Caki2 (cell line): Measurements from ENCODE around the gene IFT122. TPM values are rescaled to one million over a fixed set of nuclear protein-coding genes. Genes with fewer than 3 reads are reported as not detected.
A peak's percentile ranks its signal among the peaks of the same experiment; 100 is the strongest.
"Not testable (repeated sequence)": the region's sequence is repeated elsewhere in the genome, so short reads cannot be mapped to it uniquely, and the experiment has no call there.

Experiments used
- DNase-seq: peaks from one replicate; pipeline ENCODE4 v3.0.0-alpha.2; 2015; ENCODE audit warnings: low read depth
- in situ Hi-C: cut with HindIII; loops from 2 replicates; pipeline ENCODE4 v1.10.0; 2016; ENCODE audit warnings: low sequenced_read_pairs, low pct_unique_long_range_greater_than_20kb, mixed read lengths
- total RNA-seq: library from RNA; depleted of rRNA; stranded (reverse); fragments of >200 nt; shearing (Covaris generic); gene quantifications from 2 replicates; pipeline ENCODE4 v1.2.3, GENCODE V29; 2014; ENCODE audit warnings: low replicate concordance; rRNA removed

The IFT122 gene
- total RNA-seq = 23.4 and 24.8 TPM in 2 replicates

GRCh38 chr3:129439817-129440617, at the start of gene IFT122, which contains the start of gene MBD4:
TSS of gene IFT122 (plus strand) at chr3:129440224. CDS start at chr3:129440331, 107 bp downstream.
TSS of gene MBD4 (minus strand) at chr3:129439948. CDS start at chr3:129439833, 115 bp downstream.
- DNase-seq = peak; percentile 98
- in situ Hi-C loops = no loop called here

DNA sequence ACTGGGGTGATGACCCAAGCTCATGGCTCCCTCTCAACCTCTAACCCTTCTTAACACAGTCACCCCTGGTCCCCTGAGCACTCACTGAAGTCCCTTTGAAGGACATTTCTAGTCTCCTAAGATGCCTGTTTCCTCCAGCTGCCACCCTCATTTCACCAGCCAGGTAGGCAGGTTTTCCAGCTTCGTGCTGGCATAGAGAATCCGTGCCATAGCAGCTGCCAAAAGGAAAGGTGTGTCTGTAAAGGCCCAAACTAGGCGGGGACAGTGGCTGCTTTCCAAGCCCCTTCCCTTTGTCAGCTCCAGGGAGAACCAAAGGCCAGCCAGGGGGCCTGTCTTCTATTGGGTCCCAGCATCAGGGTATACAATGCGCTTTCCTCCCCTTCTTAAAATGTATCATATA, 48.4 kb upstream of the IFT122 start:
- in situ Hi-C loops, DNase-seq: not testable (repeated sequence)

DNA sequence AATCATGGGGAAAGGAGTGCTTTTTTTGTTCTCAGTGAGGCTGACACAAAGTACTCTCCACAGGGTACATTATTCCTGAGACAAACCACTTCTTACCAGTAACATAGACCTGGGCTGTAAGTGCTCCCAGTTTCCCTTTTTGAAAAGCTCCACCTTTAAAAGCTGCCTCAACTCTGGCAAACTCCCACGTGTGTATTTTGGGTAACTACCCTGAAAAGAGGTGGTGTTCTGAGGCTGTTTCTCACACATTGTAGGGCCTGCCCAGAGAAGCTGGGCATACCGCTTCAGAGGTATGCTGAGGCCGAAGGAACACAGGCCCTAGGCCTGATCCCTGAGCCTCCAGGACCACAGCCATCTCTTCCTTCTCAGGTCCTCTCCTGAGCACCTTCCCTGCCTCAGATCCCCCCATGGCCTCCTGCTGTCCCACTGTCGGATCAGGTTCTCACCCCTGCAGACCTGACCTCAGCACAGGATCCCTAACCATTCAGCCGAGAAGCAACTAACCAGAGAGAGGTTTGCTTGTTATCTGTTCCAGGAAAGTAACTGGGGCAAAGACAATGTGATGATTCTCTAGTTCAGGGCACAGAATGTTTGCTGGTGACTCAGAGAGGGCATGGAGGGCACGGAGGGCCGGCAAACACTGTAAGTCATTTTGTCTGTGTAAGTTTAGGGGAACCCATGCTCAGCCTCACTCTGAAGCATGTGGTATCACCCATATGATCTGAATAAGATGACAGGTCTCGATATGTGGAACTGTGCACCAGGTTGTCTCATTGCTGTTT, 47.7 kb upstream of the IFT122 start:
- DNase-seq = peak; percentile 43
- in situ Hi-C loops = not testable (repeated sequence)

- DNase-seq = no peak
- in situ Hi-C loops = no loop called here
Measured at GRCh38 chr3:129393271-129393670, 46.8 kb upstream of the IFT122 start.

DNA sequence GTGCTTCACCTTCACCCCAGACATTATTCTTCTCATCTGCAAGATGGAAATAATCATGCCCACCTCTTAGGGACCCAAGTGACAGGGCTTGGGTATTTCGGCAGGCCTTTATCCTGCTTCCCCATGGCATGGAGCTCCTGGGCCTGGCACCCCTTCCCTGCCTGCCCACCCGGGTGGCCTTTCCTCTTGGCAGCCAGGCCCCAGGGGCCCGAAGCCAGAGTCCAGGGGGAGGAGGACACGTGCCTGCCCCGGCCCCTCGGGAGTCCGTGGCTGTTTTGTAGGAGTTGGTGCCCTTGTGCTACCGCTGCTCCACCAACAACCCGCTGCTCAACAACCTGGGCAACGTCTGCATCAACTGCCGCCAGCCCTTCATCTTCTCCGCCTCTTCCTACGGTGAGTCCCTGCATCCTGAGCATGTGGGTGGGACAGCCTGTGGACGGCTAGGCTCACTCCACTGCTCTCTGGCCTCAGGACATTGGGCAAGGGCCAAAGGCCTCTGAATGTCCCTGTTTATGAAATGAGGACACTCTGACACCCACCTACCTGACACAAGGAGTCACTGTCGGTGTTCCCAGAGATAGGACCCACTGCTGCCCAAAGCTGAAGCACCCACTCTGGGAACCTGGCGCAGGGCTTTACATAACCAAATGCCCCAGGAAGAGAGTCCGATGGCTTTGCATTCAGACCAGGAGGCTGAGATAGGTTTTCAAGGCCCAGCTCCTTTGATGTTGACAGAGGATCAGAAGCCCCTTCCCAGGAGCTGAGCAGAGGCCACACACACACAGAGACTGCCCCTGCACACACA, 46.1 kb upstream of the IFT122 start:
- not testable (repeated sequence) for DNase-seq

GRCh38 chr3:129398803-129399144, 41.2 kb upstream of the IFT122 start:
- in situ Hi-C loops = no loop called here
- no peak for DNase-seq

More for the DNA sequence above, 46.1 kb upstream of the IFT122 start:
- in situ Hi-C loops = not testable (repeated sequence)

GRCh38 chr3:129399145-129399894, 40.7 kb upstream of the IFT122 start:
- DNase-seq = peak; percentile 88
- in situ Hi-C loops = no loop called here

- DNase-seq = peak; percentile 71
- in situ Hi-C loops = no loop called here
Measured at GRCh38 chr3:129399895-129400357, 40.1 kb upstream of the IFT122 start.

GRCh38 chr3:129402210-129402609, 37.8 kb upstream of the IFT122 start:
- in situ Hi-C loops = no loop called here
- DNase-seq = no peak

DNA sequence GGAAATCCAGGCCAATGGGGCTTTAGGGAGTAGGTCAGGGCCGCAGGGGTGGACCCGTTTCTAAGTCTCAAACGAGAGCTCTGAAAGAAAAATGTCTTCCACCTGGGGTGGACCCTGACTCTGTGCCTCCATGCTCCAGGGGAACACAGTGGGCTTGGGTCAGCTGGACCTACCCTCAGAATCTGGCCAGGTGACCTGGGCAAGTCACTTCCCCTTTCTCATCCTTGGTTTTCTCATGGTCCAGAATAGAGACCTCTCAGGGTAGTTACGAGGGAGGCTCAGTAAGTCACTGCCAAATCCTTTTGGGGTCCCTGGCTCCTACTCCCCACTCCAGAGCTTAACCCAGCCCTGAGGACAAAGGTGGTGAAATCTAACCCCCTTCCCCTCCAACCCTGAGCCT, 37.4 kb upstream of the IFT122 start:
- in situ Hi-C loops = no loop called here

DNA sequence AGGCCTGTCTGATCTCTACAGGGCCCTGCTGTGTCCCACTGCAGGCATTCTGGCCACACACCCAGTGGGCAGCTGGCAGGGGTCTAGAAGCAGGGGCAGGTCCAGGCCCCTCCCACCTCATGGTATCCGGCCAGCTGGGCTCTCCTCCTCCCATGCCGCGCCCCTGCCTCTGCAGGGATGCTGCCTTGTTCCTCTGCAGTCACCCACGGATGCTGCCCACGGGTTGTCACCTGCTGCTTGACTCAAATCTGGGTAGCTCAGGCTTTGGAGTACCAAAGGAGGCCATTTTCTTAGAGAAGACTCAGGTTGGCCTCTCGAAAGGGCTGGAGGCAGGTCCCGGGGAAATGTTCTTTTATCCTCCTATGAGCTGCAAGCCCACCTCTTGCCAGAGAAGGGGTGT, 36.6 kb upstream of the IFT122 start:
- in situ Hi-C loops = no loop called here
- no peak for DNase-seq

More for the DNA sequence above, 37.4 kb upstream of the IFT122 start:
- no peak for DNase-seq

- in situ Hi-C loops = no loop called here
- no peak for DNase-seq
Measured at GRCh38 chr3:129404130-129404529, 35.9 kb upstream of the IFT122 start.

DNA sequence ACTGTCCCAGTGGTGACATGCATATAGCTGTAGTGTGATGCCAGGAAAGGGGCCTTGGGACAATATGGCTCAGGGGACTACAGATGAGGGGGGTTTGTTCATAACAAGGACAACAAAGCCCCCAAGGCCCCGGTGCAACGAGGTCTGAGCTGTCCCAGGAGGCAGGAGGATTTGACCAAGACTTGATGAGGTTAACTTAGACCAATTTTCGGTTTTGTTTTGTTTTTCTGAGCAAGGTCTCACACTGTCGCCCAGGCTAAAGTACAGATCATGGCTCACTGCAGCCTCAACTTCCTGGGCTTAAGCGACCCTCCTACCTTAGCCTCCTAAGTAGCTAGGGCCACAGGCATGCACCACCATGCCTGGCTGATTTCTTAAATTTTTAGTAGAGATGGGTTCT, 35.4 kb upstream of the IFT122 start:
- in situ Hi-C loops = no loop called here
- no peak for DNase-seq

DNA sequence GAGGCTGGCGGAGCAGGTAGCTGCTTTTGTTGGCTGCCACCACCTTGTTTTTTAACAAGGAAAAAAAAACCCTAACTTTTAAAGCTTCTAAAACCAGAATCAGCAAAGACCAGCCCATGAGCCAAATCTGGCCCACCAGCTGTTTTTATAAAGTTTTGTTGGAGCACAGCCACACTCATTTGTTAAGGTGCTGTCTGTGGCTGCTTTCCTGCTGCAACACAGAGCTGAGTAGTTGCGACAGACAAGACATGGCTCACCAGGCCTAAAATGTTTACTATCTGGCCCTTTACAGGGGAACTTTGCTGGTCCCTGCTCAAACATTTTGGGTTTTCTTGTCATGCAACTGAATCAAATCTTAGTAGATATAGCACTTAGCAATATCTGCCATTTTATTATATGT, 30.5 kb upstream of the IFT122 start:
- in situ Hi-C loops = no loop called here
- DNase-seq = no peak

DNA sequence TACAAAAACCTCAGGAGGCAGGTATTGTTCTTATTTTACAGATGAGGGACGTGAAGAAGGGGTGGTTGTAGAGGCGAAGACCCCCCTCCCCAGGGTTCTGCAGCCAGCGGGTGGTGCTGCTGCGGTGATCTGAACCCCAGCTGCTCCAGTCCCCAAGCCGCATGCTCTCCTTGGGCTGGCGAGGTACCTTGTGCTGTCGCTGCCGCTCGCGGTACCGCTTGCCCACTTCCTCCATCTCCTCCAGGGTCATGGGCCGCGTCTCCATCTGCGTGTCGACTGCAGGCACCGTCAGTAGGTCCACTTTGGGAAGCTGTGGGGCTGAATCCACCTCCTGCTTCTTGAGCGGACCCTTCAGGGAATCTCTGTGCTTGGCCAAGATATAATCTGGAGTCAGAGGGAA, 29.1 kb upstream of the IFT122 start:
- DNase-seq = no peak
- in situ Hi-C loops = no loop called here

DNA sequence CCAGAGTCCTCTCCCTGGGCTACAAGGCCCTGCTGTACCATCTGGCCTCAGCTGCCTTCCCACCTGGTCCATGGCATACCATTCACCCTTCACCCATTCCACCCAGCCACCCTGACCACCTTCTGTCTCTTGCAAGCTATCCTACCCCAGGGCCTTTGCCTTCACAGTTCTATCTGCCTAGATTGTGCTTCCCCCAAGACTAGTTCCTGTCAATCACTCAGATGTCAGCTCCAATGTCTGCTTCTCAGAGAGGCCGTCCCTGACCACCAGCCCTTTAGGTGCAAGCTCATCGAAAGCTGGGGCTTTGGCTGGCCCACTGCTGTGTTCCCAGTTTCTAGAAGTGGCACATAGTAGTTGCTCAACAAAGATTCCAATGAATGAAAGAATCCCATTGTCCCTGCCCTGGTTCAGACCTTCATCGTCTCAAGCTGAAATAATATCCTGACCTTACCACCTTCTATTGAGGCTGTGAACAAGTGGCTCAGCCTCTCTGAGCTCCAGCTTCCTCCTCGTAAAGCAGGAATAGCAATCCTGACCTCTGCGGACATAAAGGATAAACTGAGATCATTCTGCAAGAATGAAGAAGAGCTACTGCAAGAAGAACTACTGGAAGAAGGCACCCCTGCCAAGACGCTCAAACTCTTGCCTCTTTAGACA, 27.4 kb upstream of the IFT122 start:
- DNase-seq = no peak
- in situ Hi-C loops = no loop called here

- DNase-seq, in situ Hi-C loops: not testable (repeated sequence)
Measured at GRCh38 chr3:129413238-129413637, 26.8 kb upstream of the IFT122 start.
